GM12873 (cell line): ENCODE measurements around the gene NR5A1.

Source experiments
- CTCF ChIP-seq: IDR thresholded peaks from 2 replicates; pipeline ENCODE4 v1.5.1; 2012; ENCODE audit warnings: low read depth, mild to moderate bottlenecking, moderate library complexity, low read length, control low read depth; ENCODE audit not compliant: insufficient read depth; ENCODE audit errors: missing control alignments

The NR5A1 gene

DNA sequence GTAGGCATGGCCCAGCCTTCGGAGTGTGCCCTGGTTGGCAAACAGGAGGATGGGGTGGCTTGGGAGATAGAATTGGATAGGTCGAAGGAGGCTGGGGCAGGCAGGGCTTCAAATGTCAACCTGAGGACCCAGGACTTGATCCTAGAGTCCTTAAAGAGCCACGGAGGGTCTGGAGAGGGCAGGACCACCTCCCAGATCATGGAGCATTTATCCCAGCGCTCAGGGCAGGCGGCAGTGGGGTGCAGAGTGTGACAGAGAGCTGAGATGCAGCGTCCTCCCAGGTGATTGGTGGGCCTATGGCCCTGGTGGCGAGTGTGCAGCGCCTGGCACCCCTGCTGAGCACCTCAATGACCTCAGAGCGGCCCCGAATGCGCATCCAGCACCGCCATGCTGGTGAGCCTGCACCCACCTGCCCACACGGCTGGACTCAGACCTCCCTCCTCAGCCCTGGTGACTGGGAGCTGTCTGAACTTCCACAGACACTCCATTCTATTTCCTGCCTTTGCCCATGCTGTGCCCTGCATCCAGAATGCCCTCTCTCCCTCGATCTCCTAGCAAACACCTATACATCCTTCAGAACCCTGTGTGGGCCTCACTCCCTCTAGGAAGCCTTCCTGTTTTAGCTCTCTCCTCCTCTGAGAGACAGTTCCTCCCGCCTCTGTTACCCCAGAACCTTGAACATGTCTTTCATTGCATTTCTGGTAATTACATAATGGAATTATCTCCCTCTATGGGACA is 50.7 kb downstream of the NR5A1 start:
- no peak for TF ChIP-seq CTCF

GRCh38 chr9:124455820-124456219 is 51.4 kb downstream of the NR5A1 start:
- no peak for TF ChIP-seq CTCF

DNA sequence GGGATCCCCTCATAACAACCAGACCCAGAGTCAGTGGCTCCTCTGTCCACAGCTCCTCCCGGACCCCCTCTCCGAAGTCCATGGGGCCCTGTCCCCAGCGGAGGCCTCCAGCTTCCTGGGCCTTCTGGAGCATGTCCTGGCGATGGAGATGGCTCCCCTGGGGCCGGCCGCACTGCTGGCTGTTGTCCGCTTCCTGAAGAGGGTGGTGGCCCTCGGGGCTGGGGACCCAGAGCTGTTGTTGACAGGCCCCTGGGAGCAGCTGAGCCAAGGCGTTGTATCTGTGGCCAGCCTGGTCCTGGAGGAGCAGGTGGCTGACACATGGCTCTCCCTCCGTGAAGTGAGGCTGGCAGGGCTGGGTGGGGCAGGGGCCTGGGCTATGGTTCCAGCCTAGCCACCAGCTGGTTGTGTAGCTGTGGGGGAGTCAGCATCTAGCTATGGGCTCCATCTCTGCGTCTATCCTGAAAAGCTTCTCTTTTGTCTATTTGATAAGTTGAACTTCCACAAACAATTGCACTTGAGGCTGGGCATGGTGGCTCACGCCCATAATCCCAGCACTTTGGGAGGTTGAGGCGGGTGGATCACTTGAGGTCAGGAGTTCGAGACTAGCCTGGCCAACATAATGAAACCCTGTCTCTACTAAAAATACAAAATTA is 52.3 kb downstream of the NR5A1 start:
- no peak for TF ChIP-seq CTCF

DNA sequence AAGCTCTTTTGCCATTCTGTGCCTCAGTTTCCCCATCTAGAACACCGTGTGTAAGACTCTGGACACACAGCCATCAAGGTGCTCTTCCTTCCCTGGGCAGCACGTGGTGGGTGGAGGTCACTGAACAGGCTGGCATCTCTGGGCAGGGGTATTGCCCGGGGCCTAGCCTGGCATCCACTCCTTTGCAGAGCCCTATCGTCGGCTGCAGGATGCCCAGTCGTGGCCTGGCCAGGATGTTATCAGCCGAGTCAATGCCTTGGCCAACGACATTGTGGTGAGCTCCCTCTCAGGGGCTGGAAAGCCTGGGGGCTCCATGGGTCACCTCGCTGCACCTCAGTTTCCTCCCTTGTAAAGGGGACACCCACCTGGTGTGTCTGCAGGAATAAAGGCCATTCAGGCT is 52.9 kb downstream of the NR5A1 start:
- TF ChIP-seq CTCF = no peak

DNA sequence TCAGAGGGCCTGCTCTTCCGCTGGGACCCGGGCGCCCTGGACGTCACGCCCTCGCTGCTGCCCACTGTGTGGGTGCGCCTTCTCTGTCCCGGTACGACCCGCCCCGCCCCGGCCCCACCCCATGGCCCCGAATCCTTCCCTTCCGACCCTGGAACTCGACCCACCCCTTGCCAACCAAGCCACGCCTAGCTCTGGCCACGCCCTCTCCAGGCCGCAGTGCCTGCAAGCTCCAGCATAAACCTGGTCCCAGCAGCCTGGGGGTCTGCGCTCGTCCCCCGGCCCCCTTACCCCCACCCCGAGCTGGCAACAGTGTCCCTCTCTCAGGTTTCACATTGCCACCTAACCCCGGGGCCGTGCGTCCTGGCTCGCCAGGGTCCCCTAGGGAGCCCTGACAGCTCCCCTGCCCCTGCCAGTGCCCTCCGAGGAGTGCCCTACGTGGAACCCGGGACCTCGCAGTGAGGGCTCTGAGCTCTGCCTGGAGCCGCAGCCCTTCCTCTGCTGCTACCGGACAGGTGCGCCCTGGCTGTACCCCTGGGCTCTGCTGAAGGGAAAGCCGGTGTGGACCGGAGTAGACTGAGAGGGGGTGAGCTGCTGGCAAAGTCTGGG is 53.5 kb downstream of the NR5A1 start:
- TF ChIP-seq CTCF = no peak

DNA sequence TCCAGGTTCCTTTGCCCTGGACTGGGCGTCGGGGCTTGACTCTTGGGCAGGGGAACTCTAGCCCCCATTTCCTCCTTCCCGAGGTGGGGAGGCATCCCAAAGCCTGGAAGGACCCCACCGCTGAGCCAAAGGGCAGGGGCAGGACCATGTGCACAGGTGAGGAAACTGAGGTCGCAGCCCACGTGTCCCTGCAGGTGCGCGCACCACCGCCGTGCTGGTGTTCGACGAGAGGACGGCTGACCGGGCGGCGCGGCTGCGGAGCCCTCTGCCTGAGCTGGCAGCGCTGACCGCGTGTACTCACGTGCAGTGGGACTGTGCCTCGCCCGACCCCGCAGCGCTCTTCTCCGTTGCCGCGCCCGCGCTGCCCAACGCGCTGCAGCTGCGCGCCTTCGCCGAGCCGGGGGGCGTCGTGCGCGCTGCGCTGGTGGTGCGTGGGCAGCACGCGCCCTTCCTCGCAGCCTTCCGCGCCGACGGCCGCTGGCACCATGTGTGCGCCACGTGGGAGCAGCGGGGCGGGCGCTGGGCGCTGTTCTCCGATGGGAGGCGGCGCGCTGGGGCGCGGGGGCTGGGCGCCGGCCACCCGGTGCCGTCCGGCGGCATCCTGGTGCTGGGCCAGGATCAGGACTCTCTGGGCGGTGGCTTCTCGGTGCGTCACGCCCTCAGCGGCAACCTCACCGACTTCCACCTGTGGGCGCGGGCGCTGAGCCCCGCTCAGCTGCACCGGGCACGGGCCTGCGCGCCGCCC is 54.2 kb downstream of the NR5A1 start:
- TF ChIP-seq CTCF = no peak

- no peak for TF ChIP-seq CTCF
These were observed 54.9 kb downstream of the NR5A1 start for GRCh38 chr9:124452326-124452725.
